HG03064 (cell line): ENCODE data around the gene RALGPS1.

Source experiments
- ATAC-seq: cut with Tn5 transposase; IDR thresholded peaks from one replicate; pipeline ENCODE4 v1.9.1; 2021; ENCODE audit warnings: low read depth; ENCODE audit not compliant: unreplicated experiment

The RALGPS1 gene

DNA sequence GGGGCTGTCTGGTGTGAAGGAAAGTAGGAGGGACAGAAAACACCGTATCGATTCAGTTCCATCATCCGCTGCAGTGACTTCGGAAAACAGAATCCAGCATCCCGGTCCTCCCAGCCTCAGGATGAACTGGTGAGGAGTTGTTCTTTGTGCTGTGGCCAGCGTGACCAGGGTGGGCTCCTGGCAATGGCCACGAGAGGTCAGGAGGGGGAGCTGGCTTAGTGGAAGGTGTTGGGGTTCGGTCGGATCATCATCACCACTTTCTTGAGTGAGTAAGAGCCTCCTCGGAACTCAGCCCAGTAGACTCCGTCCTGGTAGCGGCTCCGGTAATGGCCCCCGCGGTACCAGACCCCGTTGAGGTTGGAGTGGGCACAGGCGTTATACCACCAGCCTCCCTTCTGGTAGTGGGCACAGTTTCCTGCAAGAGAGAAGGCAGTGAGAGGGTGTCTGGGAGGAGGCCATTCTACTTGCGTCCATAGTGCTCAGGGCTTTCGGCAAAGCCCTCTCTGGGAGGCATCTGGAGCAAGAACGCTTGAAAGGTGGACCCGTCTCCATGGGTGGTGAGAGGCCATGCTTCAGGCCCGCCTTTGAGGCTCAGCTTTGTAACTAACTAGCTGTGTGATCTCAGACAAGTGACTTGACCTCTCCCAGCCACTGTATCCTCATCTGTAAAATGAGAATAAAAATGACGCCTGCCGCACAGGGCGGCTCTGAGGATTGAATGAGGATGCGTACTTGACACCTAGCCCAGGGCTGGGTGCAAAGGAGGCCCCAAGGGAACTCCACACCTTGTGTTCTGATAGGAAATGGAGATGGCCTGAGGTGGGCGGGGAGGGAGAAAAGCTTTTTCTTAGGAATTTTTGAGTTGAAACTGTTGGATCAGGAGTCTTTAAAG, 174.4 kb downstream of the RALGPS1 start:
- ATAC-seq, result no peak

DNA sequence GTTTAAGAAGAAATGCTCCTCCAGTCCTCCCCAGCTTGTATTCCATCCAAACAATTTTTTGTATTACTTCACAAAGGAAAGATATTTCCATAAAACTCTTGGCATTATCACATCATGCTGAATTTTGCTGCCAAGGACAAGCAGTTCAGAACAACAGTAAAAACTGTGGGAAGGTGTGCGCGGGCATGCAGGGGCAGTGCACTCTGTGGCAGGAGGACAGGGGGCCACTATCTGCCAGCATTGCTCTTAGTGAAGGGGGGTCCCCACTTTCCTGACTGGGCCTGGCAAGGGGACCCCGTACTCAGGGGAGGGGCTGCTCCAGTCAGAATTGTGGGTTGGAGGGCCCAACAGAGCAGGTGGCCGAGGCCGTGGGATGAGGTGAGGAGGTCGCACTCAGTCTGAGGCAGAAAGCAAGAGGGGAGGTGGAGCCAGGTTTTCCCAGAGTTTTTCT, 175.1 kb downstream of the RALGPS1 start:
- ATAC-seq, result no peak

DNA sequence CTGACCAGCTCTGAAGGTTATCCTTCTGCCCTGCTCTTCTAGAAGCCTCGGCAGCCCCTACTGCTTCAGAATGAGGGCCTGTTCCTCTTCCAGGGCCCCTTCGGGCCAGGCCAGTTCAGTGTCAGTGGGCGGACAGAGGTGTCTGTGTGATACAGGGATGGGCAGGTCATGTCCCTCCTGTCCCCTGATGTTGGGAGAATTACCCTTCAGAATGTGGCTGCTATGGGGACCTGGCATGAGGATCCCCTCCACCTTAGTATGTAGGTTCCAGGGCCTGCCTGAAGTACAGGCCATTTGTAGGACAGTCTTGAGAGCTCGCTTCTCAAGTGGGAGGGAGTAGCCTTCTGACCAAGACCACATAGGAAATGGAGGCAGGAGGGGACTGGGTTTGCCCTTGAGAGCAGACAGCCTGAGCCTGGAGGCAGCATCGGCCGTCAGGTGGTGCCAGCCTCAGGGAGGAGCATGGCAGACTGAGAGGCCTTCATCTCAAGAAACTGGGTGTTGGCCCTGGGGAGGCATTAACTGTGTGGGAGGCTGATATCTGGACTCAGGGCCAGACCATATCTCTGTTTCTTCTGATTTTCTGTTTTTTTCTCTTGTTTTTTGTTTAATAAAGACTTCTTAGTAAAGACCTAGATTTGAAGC, 175.9 kb downstream of the RALGPS1 start:
- no peak for ATAC-seq

- ATAC-seq, result no peak
Observed at GRCh38 chr9:127091526-127091925, 176.9 kb downstream of the RALGPS1 start.

GRCh38 chr9:127092041-127092608, 177.5 kb downstream of the RALGPS1 start:
- no peak for ATAC-seq

DNA sequence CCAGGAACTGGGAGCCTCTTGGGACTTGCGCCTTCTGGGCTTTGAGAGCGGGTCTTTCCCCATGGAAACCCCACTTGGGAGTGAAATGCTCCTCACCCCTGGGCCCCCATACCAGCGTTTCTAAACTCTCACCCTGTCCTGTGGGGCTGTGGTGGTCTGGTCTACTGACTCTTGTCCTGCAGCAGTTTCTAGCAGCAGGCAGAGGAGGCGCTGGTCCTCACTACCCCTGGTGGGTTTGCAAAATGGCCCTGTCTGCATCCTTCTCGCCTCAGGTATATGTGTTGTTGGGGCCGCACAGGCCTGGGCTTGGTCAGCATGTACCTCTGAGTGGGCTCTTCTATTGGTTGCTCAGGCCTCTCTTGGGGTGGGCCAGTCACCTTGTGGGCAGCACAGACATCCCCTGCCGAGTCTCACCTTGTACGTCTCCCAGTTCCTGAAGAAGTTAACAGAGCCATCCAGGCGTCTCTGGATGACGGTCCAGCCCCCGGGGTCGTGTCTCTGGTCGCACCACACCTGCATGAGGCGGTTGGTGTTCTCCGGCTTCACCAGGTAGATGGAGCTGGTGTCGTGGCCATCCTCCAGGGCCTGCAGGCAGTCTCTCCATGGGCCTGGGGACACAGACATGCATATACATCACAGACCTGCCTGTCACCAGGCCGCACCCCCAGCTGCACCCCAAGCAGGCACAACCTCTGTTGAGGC, 178.9 kb downstream of the RALGPS1 start:
- no peak for ATAC-seq

- ATAC-seq, result no peak
Observed at GRCh38 chr9:127095411-127095810, 180.8 kb downstream of the RALGPS1 start.

- ATAC-seq, result no peak
Observed at GRCh38 chr9:127096208-127096607, 181.6 kb downstream of the RALGPS1 start.

- ATAC-seq, result no peak
Observed at GRCh38 chr9:127097683-127098082, 183.1 kb downstream of the RALGPS1 start.

GRCh38 chr9:127098916-127099553, 184.5 kb downstream of the RALGPS1 start:
- no peak for ATAC-seq

DNA sequence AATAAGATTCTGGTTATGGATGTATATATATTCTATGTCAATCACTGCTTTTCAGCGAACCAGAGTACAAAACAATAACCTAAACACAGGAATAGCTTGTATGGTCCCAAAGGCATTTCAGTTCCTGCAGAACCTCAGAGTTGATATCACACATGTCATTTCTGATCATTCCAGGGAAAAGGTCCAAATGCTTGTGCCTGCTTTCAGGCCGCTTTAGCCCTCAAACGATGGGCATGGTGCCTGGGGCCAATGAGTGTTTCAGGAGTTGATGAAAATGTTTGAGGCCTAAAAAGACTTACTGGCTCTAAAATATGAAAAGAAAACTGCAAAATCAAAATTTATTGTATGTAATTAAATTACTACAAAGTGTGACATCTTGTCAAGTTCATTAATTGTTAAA, 185.1 kb downstream of the RALGPS1 start:
- no peak for ATAC-seq

DNA sequence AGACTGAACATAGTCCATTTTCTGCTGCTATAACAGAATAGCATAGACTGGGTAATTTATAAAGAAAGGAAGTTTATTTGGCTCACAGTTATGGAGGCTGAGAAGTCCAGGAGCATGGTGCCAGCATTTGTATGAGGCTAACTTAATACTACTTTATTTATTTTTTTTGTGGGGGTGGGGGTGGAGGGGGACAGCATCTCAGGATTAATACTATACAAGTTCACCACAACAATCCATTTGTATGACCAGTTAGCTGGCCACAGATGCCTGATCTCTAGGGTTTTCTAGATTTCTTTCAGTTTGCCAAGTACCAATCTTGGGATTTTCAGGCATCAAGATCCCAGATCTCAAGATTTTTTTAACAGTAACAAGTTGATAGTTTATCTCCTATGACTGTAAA, 187.6 kb downstream of the RALGPS1 start:
- no peak for ATAC-seq

DNA sequence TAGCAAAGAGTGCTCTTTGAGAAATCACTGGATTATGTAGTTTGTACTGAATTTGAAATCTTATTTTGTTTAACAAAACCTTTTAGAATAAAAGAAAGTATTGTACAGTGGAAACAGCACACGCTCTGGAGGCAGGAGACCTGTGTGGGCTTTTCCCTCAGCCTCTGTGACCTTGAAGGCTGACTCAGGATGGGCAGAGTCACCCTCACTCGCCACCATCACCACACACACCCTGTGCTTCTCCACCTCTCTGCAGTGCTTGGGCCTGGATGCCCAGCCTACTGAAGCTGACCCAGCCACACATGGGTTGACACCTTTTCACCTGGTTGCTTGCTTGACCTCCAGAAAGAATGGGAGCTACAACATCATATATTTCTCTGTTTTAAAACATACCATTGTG, 188.2 kb downstream of the RALGPS1 start:
- ATAC-seq, result no peak

GRCh38 chr9:127104581-127105311, 190.2 kb downstream of the RALGPS1 start:
- no peak for ATAC-seq

GRCh38 chr9:127105805-127106465, 191.4 kb downstream of the RALGPS1 start:
- ATAC-seq, result no peak

DNA sequence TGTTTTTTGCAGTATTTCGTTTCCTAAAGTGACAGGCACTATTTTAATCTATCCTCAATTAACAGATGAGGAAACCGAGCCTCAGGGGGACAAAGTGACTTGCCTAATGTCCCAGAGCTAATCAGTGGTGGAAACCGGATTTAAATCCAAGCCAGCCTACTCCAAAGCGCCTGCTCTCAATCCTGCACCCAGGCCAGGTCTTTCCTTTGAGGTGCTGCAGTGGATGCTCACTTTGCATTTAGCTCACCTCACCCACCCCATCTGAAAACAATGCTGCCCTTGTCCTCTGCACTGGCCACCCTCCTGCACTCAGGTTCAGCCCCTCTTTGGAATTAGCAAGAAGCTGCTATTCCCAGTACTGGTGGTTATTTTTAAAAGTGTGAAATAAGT, 191.9 kb downstream of the RALGPS1 start:
- no peak for ATAC-seq

DNA sequence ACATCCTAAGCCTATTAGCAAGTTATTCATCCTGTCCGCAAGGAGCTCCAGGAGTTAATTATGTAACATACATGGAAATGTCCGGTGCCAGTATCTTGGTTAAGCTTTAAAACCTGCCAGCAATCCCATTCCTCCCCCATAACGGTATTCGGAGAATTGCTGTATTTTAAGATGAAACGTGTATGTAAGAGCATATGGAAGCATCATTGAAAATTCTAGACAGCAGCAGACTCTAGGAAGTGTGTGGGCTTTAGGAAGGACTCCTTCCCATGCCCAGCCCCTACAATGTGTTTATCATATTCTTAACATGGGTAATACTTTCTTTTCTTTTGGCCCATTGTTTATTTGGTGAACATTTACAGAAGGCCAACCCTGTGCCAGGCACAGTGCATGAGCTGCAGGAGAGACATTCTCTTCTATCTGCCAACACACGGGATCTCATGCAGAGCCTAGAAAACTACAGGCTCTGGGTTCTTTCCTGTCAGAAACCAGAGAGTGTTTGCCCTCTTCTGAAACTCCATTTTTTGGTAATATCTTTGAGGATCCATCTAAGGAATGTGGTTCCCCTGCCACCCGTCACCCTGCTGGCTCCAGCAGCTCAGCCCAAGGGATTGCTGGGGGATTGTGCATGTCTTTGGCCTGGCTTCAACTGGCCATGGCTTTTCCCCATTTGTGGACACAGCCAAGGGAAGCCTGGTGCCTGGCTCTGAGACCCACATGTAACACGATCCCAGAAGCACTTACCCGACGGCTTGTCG, 192.8 kb downstream of the RALGPS1 start:
- ATAC-seq, result no peak
